ENCODE measurements around the gene GLIS1. TPM values are rescaled to one million over a fixed set of nuclear protein-coding genes. Genes with fewer than 3 reads are reported as not detected.

GLIS1 gene
- total and polyA plus RNA-seq, 2 experiments from 2014 or later, result 0.26 to 0.31 TPM

GRCh38 chr1:53651356-53651755, 87.6 kb downstream of the GLIS1 start (continued):
- TF ChIP-seq ZNF462 (CRISPR knock-in tag; IDR thresholded peaks at IDR 0.05), result no peak
- no peak for TF ChIP-seq CREB1 (CRISPR knock-in tag; IDR thresholded peaks at IDR 0.05; ENCODE audit: low read depth)
- no peak for TF ChIP-seq POLR2AphosphoS5 (IDR thresholded peaks at IDR 0.05; ENCODE audit: low read depth)
- TF ChIP-seq ETS1 (IDR thresholded peaks at IDR 0.05), result no peak
- no peak for TF ChIP-seq NANOG (IDR thresholded peaks at IDR 0.05; ENCODE audit: borderline replicate concordance)
- TF ChIP-seq REST (IDR thresholded peaks at IDR 0.05; ENCODE audit: unreplicated experiment), result no peak

Data from GM23338 (cell line).